Measurements from ENCODE around the gene PDE7B.

The PDE7B gene

DNA sequence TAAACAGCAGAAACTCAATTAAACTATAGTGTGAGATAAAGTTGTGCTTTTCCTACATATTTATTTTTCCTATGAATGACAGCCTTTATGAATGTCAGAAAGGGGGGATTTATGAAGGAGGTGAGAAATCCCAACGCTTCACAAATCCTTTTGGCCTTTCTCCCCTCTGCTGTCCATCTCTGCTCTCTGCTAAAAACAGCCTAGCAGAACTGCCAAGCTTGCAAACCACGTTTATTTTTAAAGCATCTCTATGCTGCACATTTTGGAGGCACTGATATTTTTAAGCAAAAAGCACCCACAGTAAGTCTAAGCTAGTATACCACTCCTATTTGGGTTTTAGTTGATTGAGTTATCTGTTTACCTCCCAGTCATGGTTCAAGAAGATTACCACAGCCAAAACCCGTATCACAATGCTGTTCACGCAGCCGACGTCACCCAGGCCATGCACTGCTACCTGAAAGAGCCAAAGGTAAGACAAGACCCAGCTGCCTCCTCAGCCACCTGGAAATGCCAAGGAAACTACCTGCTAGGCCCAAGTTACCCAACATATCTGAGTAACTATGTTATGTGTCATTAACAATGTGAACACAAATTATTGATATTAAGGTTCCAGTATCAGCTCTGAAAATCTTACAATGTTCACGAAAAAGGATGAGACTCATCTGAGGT, 302.3 kb downstream of the PDE7B start:
- no peaks in the 10 kb centered on the region for H3K36me3 ChIP-seq (ENCODE audit: insufficient read depth, low read length)
- no peak overlapping the region for H2AFZ ChIP-seq (ENCODE audit: low read length)
- no peak overlapping the region for H3K27ac ChIP-seq (ENCODE audit: low read depth, low read length, poor library complexity, severe bottlenecking)
- TF ChIP-seq, protein P1, sequence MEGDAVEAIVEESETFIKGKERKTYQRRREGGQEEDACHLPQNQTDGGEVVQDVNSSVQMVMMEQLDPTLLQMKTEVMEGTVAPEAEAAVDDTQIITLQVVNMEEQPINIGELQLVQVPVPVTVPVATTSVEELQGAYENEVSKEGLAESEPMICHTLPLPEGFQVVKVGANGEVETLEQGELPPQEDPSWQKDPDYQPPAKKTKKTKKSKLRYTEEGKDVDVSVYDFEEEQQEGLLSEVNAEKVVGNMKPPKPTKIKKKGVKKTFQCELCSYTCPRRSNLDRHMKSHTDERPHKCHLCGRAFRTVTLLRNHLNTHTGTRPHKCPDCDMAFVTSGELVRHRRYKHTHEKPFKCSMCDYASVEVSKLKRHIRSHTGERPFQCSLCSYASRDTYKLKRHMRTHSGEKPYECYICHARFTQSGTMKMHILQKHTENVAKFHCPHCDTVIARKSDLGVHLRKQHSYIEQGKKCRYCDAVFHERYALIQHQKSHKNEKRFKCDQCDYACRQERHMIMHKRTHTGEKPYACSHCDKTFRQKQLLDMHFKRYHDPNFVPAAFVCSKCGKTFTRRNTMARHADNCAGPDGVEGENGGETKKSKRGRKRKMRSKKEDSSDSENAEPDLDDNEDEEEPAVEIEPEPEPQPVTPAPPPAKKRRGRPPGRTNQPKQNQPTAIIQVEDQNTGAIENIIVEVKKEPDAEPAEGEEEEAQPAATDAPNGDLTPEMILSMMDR (IDR thresholded peaks at IDR 0.05; ENCODE audit: low read length) = no peak
- TF ChIP-seq EZH2 (IDR thresholded peaks at IDR 0.05; ENCODE audit: borderline replicate concordance, low read length) = no peak
- no peaks in the 10 kb centered on the region for H4K20me1 ChIP-seq (ENCODE audit: insufficient read depth, low read length)
- no peak overlapping the region for H3K9ac ChIP-seq (ENCODE audit: low read length)
- no peaks in the 10 kb centered on the region for H3K79me2 ChIP-seq (ENCODE audit: insufficient read depth, low read length)
- H3K4me3 ChIP-seq (ENCODE audit: low read depth, low read length, poor library complexity, severe bottlenecking) = no peak overlapping the region
- no peaks in the 10 kb centered on the region for H3K9me3 ChIP-seq (ENCODE audit: low read length)
- no peaks in the 10 kb centered on the region for H3K27me3 ChIP-seq (ENCODE audit: insufficient read depth, low read length)
- no peak overlapping the region for H3K4me2 ChIP-seq (ENCODE audit: low read length)
- H3K9me2 ChIP-seq (ENCODE audit: low read depth, low read length) = no peaks in the 10 kb centered on the region
- H3F3A ChIP-seq (ENCODE audit: insufficient read depth, low read length) = no peaks in the 10 kb centered on the region
- no peaks in the 10 kb centered on the region for H3K4me1 ChIP-seq (ENCODE audit: insufficient read depth, low read length, severe bottlenecking)

DNA sequence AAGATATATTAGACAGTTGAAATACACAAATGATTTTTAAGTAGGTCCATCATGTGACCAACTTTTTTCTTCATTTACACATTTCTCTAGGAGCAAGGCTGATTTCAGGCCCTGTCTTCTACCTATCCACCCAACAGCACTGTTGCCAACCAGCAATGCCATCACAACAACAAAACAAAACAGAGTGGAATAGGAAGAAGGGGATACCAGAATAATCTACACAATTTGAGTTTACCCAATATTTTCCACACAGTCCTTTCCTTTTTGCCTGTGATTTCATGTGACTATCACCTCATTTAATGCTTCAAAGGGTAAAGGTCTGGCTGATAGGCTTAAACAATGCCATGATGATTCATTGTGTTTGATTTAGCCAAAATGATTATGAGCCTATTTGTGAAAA, 303.7 kb downstream of the PDE7B start:
- no peak overlapping the region for H3K4me2 ChIP-seq (ENCODE audit: low read length)
- H3K79me2 ChIP-seq (ENCODE audit: insufficient read depth, low read length) = no peaks in the 10 kb centered on the region
- no peaks in the 10 kb centered on the region for H4K20me1 ChIP-seq (ENCODE audit: insufficient read depth, low read length)
- H3F3A ChIP-seq (ENCODE audit: insufficient read depth, low read length) = no peaks in the 10 kb centered on the region
- H3K9me3 ChIP-seq (ENCODE audit: low read length) = no peaks in the 10 kb centered on the region
- H3K9me2 ChIP-seq (ENCODE audit: low read depth, low read length) = no peaks in the 10 kb centered on the region
- no peaks in the 10 kb centered on the region for H3K27me3 ChIP-seq (ENCODE audit: insufficient read depth, low read length)
- H2AFZ ChIP-seq (ENCODE audit: low read length) = no peak overlapping the region
- H3K4me1 ChIP-seq (ENCODE audit: insufficient read depth, low read length, severe bottlenecking) = no peaks in the 10 kb centered on the region
- H3K27ac ChIP-seq (ENCODE audit: low read depth, low read length, poor library complexity, severe bottlenecking) = no peak overlapping the region
- H3K36me3 ChIP-seq (ENCODE audit: insufficient read depth, low read length) = no peaks in the 10 kb centered on the region
- H3K4me3 ChIP-seq (ENCODE audit: low read depth, low read length, poor library complexity, severe bottlenecking) = no peak overlapping the region
- TF ChIP-seq, protein P1 (IDR thresholded peaks at IDR 0.05; ENCODE audit: low read length) = no peak
- TF ChIP-seq EZH2 (IDR thresholded peaks at IDR 0.05; ENCODE audit: borderline replicate concordance, low read length) = no peak
- no peak overlapping the region for H3K9ac ChIP-seq (ENCODE audit: low read length)

DNA sequence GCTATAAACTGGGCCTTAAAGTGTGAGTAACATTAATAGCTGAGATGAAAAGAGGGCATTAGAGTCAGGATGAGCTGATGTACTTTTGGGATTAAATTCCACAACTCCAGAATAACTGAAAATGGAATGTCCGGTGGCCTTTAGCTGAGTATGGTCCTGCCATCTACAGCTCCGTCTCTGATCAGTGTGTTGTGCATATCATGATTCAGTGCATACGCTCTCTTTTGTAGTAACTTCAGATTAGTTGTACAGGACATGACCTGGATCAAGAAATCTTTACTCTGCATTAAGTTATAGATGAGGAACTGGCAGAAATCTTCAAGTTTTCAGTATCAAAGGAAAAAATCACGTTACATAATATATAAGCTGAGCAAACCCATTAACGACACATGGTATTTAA, 306.2 kb downstream of the PDE7B start:
- H4K20me1 ChIP-seq (ENCODE audit: insufficient read depth, low read length) = no peaks in the 10 kb centered on the region
- no peak overlapping the region for H3K4me3 ChIP-seq (ENCODE audit: low read depth, low read length, poor library complexity, severe bottlenecking)
- no peaks in the 10 kb centered on the region for H3K36me3 ChIP-seq (ENCODE audit: insufficient read depth, low read length)
- H2AFZ ChIP-seq (ENCODE audit: low read length) = no peak overlapping the region
- H3K27ac ChIP-seq (ENCODE audit: low read depth, low read length, poor library complexity, severe bottlenecking) = no peak overlapping the region
- H3K4me2 ChIP-seq (ENCODE audit: low read length) = no peak overlapping the region
- H3F3A ChIP-seq (ENCODE audit: insufficient read depth, low read length) = no peaks in the 10 kb centered on the region
- no peak for TF ChIP-seq EZH2 (IDR thresholded peaks at IDR 0.05; ENCODE audit: borderline replicate concordance, low read length)
- TF ChIP-seq, protein P1 (IDR thresholded peaks at IDR 0.05; ENCODE audit: low read length) = no peak
- no peaks in the 10 kb centered on the region for H3K4me1 ChIP-seq (ENCODE audit: insufficient read depth, low read length, severe bottlenecking)
- H3K79me2 ChIP-seq (ENCODE audit: insufficient read depth, low read length) = no peaks in the 10 kb centered on the region
- H3K9me3 ChIP-seq (ENCODE audit: low read length) = no peaks in the 10 kb centered on the region
- H3K27me3 ChIP-seq (ENCODE audit: insufficient read depth, low read length) = no peaks in the 10 kb centered on the region
- no peaks in the 10 kb centered on the region for H3K9me2 ChIP-seq (ENCODE audit: low read depth, low read length)
- H3K9ac ChIP-seq (ENCODE audit: low read length) = no peak overlapping the region

Measured in OCI-LY1 (cell line).